GM12875 (cell line): ENCODE results near the gene UBE2E1.

ENCODE experiments used
- H3K4me3 ChIP-seq: one replicate; pipeline ENCODE4 v1.5.1; 2011; ENCODE audit warnings: low read depth, low read length, control low read depth
- TF ChIP-seq, protein P1 (sequence below): IDR thresholded peaks from 2 replicates; pipeline ENCODE4 v1.5.1; 2011; ENCODE audit warnings: low read depth, mild to moderate bottlenecking, control low read depth, inconsistent platforms, low read length, moderate library complexity, borderline replicate concordance; ENCODE audit not compliant: insufficient read depth

UBE2E1 gene

DNA sequence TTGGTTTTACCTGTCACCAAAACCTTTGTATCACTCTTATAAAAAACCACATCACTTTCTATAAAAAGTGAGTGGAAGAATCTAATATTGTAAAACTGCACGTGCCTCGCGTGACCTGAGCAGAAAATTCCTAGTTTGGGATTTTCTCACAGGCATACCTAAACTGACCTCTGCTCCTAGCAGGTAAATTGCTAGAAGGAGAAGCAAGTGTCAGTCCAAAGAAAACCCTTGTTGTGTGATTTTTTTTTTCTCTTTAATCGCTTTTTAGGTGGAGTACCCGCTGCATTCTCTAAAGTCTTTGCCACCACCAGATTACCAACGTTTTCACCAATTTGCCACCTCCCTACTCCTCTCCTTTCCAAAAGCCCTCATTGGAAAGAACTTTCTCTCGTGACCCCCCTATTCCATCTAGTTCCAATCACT is 534 bp upstream of the UBE2E1 start:
- TF ChIP-seq, protein P1, sequence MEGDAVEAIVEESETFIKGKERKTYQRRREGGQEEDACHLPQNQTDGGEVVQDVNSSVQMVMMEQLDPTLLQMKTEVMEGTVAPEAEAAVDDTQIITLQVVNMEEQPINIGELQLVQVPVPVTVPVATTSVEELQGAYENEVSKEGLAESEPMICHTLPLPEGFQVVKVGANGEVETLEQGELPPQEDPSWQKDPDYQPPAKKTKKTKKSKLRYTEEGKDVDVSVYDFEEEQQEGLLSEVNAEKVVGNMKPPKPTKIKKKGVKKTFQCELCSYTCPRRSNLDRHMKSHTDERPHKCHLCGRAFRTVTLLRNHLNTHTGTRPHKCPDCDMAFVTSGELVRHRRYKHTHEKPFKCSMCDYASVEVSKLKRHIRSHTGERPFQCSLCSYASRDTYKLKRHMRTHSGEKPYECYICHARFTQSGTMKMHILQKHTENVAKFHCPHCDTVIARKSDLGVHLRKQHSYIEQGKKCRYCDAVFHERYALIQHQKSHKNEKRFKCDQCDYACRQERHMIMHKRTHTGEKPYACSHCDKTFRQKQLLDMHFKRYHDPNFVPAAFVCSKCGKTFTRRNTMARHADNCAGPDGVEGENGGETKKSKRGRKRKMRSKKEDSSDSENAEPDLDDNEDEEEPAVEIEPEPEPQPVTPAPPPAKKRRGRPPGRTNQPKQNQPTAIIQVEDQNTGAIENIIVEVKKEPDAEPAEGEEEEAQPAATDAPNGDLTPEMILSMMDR = no peak
- H3K4me3 ChIP-seq = peak overlapping the region; percentile 59

DNA sequence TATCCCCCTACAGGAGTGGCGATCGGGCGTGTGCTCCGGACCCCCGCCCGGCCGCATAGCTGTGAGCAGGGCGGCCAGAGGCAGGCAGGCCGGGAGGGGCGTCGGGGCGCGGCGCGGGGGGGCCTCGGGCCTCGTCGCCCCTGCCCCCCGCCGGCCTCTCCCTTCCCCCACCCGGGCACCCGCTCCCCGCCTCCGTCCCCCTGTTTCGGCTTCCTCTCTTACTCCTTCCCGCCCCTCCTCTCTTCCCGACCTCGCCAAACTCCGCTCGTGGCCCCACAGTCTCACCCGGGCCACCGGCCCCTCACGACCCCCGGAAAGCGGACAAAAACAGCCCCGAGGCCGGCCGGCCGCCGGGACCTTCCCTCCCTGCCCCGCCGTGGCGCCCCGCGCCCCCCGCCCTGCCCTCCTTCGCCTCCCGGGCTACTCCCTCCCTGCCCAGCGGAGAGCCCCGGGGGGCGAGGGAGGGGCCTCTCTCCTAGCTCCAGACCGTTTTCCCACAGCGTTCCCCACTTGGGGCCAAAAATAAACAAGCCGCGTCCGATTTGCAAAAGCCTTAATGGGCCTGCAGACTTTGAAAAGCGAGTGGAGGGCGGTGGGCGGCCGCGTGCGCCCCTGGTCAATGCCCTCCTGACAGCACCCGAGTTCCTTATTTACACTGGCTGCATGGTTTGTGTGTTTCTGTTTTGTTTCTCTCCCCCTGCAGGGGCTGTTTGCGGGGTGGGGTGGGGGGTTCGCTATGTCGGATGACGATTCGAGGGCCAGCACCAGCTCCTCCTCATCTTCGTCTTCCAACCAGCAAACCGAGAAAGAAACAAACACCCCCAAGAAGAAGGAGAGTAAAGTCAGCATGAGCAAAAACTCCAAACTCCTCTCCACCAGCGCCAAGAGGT is 1.0 kb downstream of the UBE2E1 start:
- peak overlapping the region; percentile 59 for H3K4me3 ChIP-seq
- TF ChIP-seq, protein P1 = no peak

DNA sequence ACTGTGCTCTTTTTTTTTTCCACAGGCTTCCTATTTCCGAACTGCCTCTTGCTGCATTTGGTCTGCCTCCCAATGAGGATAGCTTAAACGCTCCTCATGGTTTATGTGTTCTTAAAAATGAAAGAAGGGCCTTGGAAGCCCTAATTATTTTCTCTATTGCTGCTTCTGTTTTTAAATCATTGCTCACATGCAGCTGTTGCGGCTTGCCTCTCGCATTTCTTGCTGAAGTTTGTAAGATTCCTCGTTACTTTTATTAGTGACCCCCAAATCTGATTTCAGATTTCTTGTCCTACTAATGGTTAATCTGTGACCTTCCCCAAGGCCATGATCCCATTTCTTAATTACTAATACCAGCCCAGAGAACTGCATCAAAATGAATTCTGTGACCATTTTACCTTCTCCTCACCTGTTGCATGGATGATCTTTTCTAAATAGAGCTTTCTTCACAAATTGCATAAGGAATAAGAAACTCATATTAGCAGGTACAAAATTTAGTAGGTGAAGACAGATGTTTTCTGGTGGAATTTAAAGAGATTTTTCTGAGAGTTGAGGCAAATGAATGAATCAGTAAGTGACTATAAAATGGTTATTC is 1.8 kb downstream of the UBE2E1 start:
- TF ChIP-seq, protein P1 = no peak
- peak overlapping the region; percentile 59 for H3K4me3 ChIP-seq

DNA sequence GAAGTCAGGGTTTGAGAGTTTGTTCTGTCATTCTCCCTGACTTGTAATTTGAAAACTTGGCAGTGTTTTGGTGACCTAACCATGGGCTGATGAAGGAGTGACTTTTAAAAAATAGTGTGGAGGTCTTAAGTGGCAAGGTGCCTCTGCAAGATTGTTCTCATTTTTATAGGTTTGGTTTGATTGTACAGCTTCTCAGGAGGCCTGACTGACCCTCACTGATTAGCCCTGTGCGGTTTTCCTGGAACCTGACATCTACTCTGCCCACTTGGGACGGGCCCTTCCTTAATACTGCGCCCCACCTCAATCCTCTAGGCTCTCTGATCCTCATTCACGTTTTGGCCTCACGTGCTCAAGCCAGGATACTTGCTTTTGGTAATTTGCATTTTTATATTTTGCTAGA is 2.8 kb downstream of the UBE2E1 start:
- peak overlapping the region; percentile 31 for H3K4me3 ChIP-seq
- TF ChIP-seq, protein P1 = no peak

DNA sequence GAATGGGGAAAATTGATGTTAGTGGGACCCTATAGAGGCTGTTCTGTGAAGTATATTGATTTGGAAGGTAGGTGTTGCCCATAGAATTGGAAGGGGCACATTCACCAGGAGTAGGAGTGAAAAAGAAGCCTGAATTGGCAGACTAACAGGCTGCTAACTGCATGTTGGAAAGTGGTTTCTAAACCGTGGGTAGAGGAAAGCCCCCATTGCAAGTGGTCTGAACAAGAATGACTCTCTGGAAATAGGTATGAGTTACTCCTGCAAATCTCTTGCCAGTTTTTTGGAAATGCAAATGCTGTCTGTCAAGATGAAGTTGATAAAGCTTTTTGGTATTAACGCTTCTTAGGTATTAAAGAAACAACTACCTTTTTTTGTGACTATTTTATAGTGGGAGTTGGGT is 3.5 kb downstream of the UBE2E1 start:
- peak overlapping the region; percentile 11 for H3K4me3 ChIP-seq
- TF ChIP-seq, protein P1 = no peak

DNA sequence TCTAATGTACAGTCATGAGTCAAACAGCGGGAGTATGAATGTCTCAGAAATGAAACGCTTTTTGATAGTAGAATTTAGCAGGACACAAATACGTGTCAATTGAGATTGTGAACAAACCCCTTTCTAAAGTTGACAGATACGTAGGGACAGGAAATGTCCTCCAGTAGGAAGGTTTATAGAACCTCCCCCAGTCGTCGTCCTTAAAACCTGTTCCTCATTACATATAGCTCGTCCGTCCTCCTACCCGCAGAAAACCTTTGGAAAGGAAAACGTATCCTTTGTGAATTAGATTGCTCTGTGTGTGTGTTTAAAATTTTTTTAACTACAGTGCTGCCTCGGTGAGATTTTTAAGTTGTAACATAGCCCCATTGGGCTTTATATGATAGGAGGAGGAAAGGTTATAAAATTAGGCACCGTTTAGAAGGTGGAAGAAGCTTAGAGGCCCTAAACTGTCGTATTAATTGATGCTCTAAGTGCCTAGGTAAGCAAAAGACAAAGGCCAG is 4.1 kb downstream of the UBE2E1 start:
- TF ChIP-seq, protein P1 = no peak
- peak overlapping the region; percentile 68 for H3K4me3 ChIP-seq
